KMS-11 (cell line): ENCODE measurements around the gene RMP24.

Experiments used
- H2AFZ ChIP-seq: fragments of 200-600 bp; sonication (generic); 2 replicates; pipeline ENCODE4 v1.6.1; 2016; ENCODE audit warnings: antibody characterized with exemption, mixed run types, low read depth
- H3K27ac ChIP-seq: fragments of 200-600 bp; sonication (generic); 2 replicates; pipeline ENCODE4 v1.6.1; 2016; ENCODE audit warnings: mild to moderate bottlenecking, mixed run types
- H3K27me3 ChIP-seq: fragments of 200-600 bp; sonication (generic); 2 replicates; pipeline ENCODE4 v1.6.1; 2017; ENCODE audit warnings: mild to moderate bottlenecking, low read depth, mixed run types, moderate library complexity; ENCODE audit not compliant: insufficient read depth
- H3K36me3 ChIP-seq: fragments of 200-600 bp; sonication (generic); 2 replicates; pipeline ENCODE4 v1.6.1; 2017; ENCODE audit warnings: mild to moderate bottlenecking, mixed run types; ENCODE audit not compliant: insufficient read depth
- H3K4me1 ChIP-seq: fragments of 200-600 bp; sonication (generic); 2 replicates; pipeline ENCODE4 v1.6.1; 2016; ENCODE audit warnings: mild to moderate bottlenecking, low read depth, mixed run types; ENCODE audit not compliant: poor library complexity, severe bottlenecking
- H3K4me2 ChIP-seq: fragments of 200-600 bp; sonication (generic); 2 replicates; pipeline ENCODE4 v1.7.0; 2016; ENCODE audit warnings: mild to moderate bottlenecking, mixed run types
- H3K4me3 ChIP-seq: fragments of 200-600 bp; sonication (generic); IDR thresholded peaks from 2 replicates; pipeline ENCODE4 v1.6.1; 2017; ENCODE audit warnings: low read depth, low read length, mixed read lengths; ENCODE audit not compliant: insufficient read depth
- H3K79me2 ChIP-seq: fragments of 200-600 bp; sonication (generic); 2 replicates; pipeline ENCODE4 v1.6.1; 2016; ENCODE audit warnings: low read depth, mixed run types; ENCODE audit not compliant: insufficient read depth
- H3K9ac ChIP-seq: fragments of 200-600 bp; sonication (generic); 2 replicates; pipeline ENCODE4 v1.6.1; 2016; ENCODE audit warnings: mild to moderate bottlenecking, mixed run types
- H4K20me1 ChIP-seq: fragments of 200-600 bp; sonication (generic); 2 replicates; pipeline ENCODE4 v1.6.1; 2016; ENCODE audit warnings: mild to moderate bottlenecking, mixed run types; ENCODE audit not compliant: insufficient read depth
- TF ChIP-seq, protein P1 (sequence below): fragments of 200-600 bp; sonication (generic); conservative IDR thresholded peaks from 2 replicates; pipeline ENCODE4 v1.6.1; 2017; ENCODE audit warnings: low read depth, mild to moderate bottlenecking, antibody characterized with exemption, low read length, moderate library complexity, mixed read lengths

Gene RMP24

DNA sequence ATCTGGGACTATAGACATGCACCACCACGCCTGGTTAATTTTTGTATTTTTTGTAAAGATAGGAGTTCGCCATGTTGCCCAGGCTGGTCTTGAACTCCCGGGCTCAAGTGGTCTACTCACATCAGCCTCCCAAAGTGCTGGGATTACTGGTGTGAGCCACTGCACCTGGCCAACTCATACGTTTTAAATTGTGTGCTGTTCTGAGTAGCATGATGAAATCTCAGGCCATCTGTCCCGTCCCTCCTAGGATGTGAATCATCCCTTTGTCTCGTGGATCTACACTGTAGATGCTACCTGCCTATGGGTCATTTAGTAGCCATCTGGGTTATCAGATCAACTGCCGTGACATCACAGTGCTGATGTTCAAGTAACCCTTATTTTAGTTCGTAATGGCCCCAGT, 38.5 kb upstream of the RMP24 start:
- H3K79me2 ChIP-seq = no peaks in the 10 kb centered on the region
- H3K27ac ChIP-seq = no peak overlapping the region
- TF ChIP-seq, protein P1, sequence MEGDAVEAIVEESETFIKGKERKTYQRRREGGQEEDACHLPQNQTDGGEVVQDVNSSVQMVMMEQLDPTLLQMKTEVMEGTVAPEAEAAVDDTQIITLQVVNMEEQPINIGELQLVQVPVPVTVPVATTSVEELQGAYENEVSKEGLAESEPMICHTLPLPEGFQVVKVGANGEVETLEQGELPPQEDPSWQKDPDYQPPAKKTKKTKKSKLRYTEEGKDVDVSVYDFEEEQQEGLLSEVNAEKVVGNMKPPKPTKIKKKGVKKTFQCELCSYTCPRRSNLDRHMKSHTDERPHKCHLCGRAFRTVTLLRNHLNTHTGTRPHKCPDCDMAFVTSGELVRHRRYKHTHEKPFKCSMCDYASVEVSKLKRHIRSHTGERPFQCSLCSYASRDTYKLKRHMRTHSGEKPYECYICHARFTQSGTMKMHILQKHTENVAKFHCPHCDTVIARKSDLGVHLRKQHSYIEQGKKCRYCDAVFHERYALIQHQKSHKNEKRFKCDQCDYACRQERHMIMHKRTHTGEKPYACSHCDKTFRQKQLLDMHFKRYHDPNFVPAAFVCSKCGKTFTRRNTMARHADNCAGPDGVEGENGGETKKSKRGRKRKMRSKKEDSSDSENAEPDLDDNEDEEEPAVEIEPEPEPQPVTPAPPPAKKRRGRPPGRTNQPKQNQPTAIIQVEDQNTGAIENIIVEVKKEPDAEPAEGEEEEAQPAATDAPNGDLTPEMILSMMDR = no peak
- no peaks in the 10 kb centered on the region for H3K27me3 ChIP-seq
- no peak overlapping the region for H3K4me2 ChIP-seq
- H4K20me1 ChIP-seq = no peaks in the 10 kb centered on the region
- no peak overlapping the region for H3K4me3 ChIP-seq
- no peak overlapping the region for H2AFZ ChIP-seq
- no peak overlapping the region for H3K9ac ChIP-seq
- no peaks in the 10 kb centered on the region for H3K4me1 ChIP-seq
- no peaks in the 10 kb centered on the region for H3K36me3 ChIP-seq

DNA sequence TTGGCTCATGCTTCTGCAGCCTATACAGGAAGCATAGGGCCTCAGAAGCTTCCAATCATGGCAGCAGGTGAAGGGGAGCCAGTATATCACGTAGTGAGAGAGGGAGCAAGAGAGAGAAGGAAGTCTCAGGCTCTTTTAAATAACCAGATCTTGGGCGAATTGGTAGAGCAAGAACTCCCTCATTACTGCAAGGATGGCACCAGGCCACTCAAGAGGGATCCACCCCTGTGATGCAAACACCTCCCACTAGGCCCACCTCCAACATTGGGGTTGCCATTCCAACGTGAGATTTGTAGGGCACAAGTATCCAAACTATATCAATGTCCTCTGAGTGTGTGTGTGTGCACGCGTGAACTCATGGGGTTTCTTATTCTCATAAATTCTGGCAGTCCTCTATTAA, 37.6 kb upstream of the RMP24 start:
- H2AFZ ChIP-seq = no peak overlapping the region
- no peak overlapping the region for H3K4me2 ChIP-seq
- no peak overlapping the region for H3K9ac ChIP-seq
- H4K20me1 ChIP-seq = no peaks in the 10 kb centered on the region
- H3K36me3 ChIP-seq = no peaks in the 10 kb centered on the region
- H3K27me3 ChIP-seq = no peaks in the 10 kb centered on the region
- H3K4me1 ChIP-seq = no peaks in the 10 kb centered on the region
- TF ChIP-seq, protein P1 = no peak
- no peaks in the 10 kb centered on the region for H3K79me2 ChIP-seq
- H3K4me3 ChIP-seq = no peak overlapping the region
- H3K27ac ChIP-seq = no peak overlapping the region

- Histone ChIP-seq H3K79me2 (no peaks in the 10 kb centered on the region), H2AFZ (no peak overlapping the region), H3K27ac (no peak overlapping the region)
Measured at GRCh38 chr18:35935805-35936204, 36.7 kb upstream of the RMP24 start.

DNA sequence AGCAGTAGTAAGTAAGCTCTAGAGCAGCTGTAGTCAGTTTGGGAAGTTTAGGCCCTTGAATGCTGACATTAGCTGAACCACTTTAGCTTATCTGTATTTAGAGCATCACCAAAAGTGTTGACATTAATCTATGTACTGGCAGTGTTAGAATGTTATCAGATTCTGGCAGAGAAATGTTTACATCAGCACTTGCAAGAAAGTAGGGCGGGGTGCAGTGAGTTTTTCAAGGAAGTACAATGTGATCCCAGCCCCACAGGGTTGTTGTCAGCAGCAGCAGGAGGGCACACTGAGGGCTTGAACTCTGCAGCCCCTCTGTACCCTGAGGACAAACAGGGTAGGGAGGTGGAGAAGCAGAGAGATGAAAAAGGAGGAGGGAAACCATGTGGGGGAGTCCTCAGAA, 35.5 kb upstream of the RMP24 start:
- TF ChIP-seq, protein P1 = no peak
- Histone ChIP-seq H3K4me2 (no peak overlapping the region), H3K27ac (no peak overlapping the region), H2AFZ (no peak overlapping the region), H3K4me1 (no peaks in the 10 kb centered on the region), H3K79me2 (no peaks in the 10 kb centered on the region), H3K27me3 (no peaks in the 10 kb centered on the region), H4K20me1 (no peaks in the 10 kb centered on the region), H3K4me3 (no peak overlapping the region), H3K36me3 (no peaks in the 10 kb centered on the region), H3K9ac (no peak overlapping the region)

More at GRCh38 chr18:35935805-35936204, 36.7 kb upstream of the RMP24 start:
- TF ChIP-seq, protein P1 = no peak
- Histone ChIP-seq H3K4me1 (no peaks in the 10 kb centered on the region), H3K9ac (no peak overlapping the region), H3K27me3 (no peaks in the 10 kb centered on the region), H4K20me1 (no peaks in the 10 kb centered on the region), H3K4me3 (no peak overlapping the region), H3K4me2 (no peak overlapping the region), H3K36me3 (no peaks in the 10 kb centered on the region)
